Keratinocyte (primary cell): Measurements from ENCODE around the gene LRRC70. TPM values are rescaled to one million over a fixed set of nuclear protein-coding genes. Genes with fewer than 3 reads are reported as not detected.

Source experiments
- DNase-seq: peaks from one replicate; pipeline ENCODE4 v3.0.0-alpha.2; 2011; ENCODE audit warnings: low read depth, missing footprints, low spot score
- FAIRE-seq: peaks from 2 replicates; lab custom pipeline; 2011; peaks lifted over from hg19 to GRCh38; lab: Jason Lieb, UNC
- H2AFZ ChIP-seq: 2 replicates; pipeline ENCODE4 v1.6.0; 2012; ENCODE audit warnings: low read length, control low read depth, inconsistent platforms; ENCODE audit not compliant: control insufficient read depth
- H3K27ac ChIP-seq: 2 replicates; pipeline ENCODE4 v1.5.1; 2011; ENCODE audit warnings: low read length; ENCODE audit not compliant: control insufficient read depth, insufficient read depth
- H3K27me3 ChIP-seq: 3 replicates; pipeline ENCODE4 v1.6.0; 2011; ENCODE audit warnings: low read length; ENCODE audit not compliant: control insufficient read depth, insufficient read depth; ENCODE audit errors: extremely low read depth
- H3K36me3 ChIP-seq, 2 experiments: 2 replicates in 1 of 2; 3 replicates in 1 of 2; pipeline ENCODE4 v1.5.1; 2011; ENCODE audit warnings: low read length in 2 of 2, mild to moderate bottlenecking in 1 of 2; ENCODE audit not compliant: control insufficient read depth in 2 of 2, insufficient read depth in 2 of 2; ENCODE audit errors: extremely low read depth in 1 of 2
- H3K4me1 ChIP-seq: 3 replicates; pipeline ENCODE4 v1.5.1; 2011; ENCODE audit warnings: low read length; ENCODE audit not compliant: control insufficient read depth, insufficient read depth; ENCODE audit errors: extremely low read depth
- H3K4me2 ChIP-seq: 3 replicates; pipeline ENCODE4 v1.6.0; 2011; ENCODE audit warnings: low read depth, low read length; ENCODE audit not compliant: control insufficient read depth, insufficient read depth; ENCODE audit errors: extremely low read depth
- H3K4me3 ChIP-seq, 3 experiments: fragments of 200-600 bp in 1 of 3; sonication (generic) in 1 of 3; 2 replicates in 2 of 3; 3 replicates in 1 of 3; pipeline ENCODE4 v1.5.1; 2011 to 2016; ENCODE audit warnings: low read length in 3 of 3, mild to moderate bottlenecking in 3 of 3, control low read depth in 2 of 3, inconsistent platforms in 1 of 3, low read depth in 1 of 3, mixed read lengths in 1 of 3, mixed run types in 1 of 3, moderate library complexity in 1 of 3; ENCODE audit not compliant: control insufficient read depth in 2 of 3, insufficient read depth in 2 of 3; ENCODE audit errors: extremely low read depth in 1 of 3
- H3K79me2 ChIP-seq: 2 replicates; pipeline ENCODE4 v1.6.0; 2012; ENCODE audit warnings: low read length; ENCODE audit not compliant: control insufficient read depth, insufficient read depth
- H3K9ac ChIP-seq: 3 replicates; pipeline ENCODE4 v1.6.0; 2011; ENCODE audit warnings: low read length; ENCODE audit not compliant: control insufficient read depth, insufficient read depth; ENCODE audit errors: extremely low read depth
- H3K9me1 ChIP-seq: 3 replicates; pipeline ENCODE4 v1.6.0; 2011; ENCODE audit warnings: low read length; ENCODE audit not compliant: control insufficient read depth, insufficient read depth; ENCODE audit errors: extremely low read depth
- H3K9me3 ChIP-seq: 2 replicates; pipeline ENCODE4 v1.5.1; 2012; ENCODE audit warnings: low read depth, low read length; ENCODE audit not compliant: control insufficient read depth
- H4K20me1 ChIP-seq: 3 replicates; pipeline ENCODE4 v1.6.0; 2011; ENCODE audit warnings: low read length; ENCODE audit not compliant: control insufficient read depth, insufficient read depth; ENCODE audit errors: extremely low read depth
- CTCF ChIP-seq, 3 experiments: IDR thresholded peaks in 1 of 3; conservative IDR thresholded peaks in 1 of 3; optimal IDR thresholded peaks in 1 of 3; 2 replicates in 2 of 3; 3 replicates in 1 of 3; pipeline versions ENCODE3 to v1.5.1; 2011; ENCODE audit warnings: low read length in 3 of 3, mild to moderate bottlenecking in 3 of 3, moderate library complexity in 2 of 3, control low read depth in 1 of 3, inconsistent platforms in 1 of 3; ENCODE audit not compliant: insufficient read depth in 2 of 3; ENCODE audit errors: extremely low read depth in 1 of 3
- EZH2 ChIP-seq: IDR thresholded peaks from one replicate; pipeline ENCODE4 v1.6.1; 2012; ENCODE audit warnings: inconsistent platforms, mild to moderate bottlenecking, low read length, moderate library complexity
- dilution Hi-C: fragments of 300-500 bp; cut with MboI; formaldehyde crosslinking; loops from one replicate; pipeline ENCODE4 v1.7.0; 2020; ENCODE audit warnings: low sequenced_read_pairs; ENCODE audit not compliant: extremely low pct_ligation_motif_present
- polyA plus RNA-seq, 5 experiments: library from polyadenylated mRNA; depleted of rRNA in 3 of 5; stranded (reverse) in 3 of 5; stranded (forward) in 1 of 5; unstranded in 1 of 5; fragments of >200 nt; gene quantifications; 1 replicate in 1 of 5; 2 replicates in 3 of 5; 3 replicates in 1 of 5; pipeline versions ENCODE4 v1.2.1 to v1.2.3, GENCODE V29; 2011 to 2012; ENCODE audit warnings: missing spikeins in 2 of 5, low read depth in 1 of 5, low replicate concordance in 1 of 5

Gene LRRC70
- polyA plus RNA-seq, 1 donor (not counting 4 experiments of a cell fraction or from before 2014, with no cell fraction given): 0.34 TPM

- H3K79me2 ChIP-seq: no peaks in the 10 kb centered on the region
Observed at GRCh38 chr5:62584391-62584790, 5.8 kb downstream of the LRRC70 start.

GRCh38 chr5:62585306-62585705 is 6.7 kb downstream of the LRRC70 start:
- DNase-seq: no peak
- Histone ChIP-seq H3K79me2 (no peaks in the 10 kb centered on the region), H4K20me1 (no peaks in the 10 kb centered on the region), H3K4me2 (no peak overlapping the region), H3K36me3 (no peaks in the 10 kb centered on the region), H3K9me1 (no peaks in the 10 kb centered on the region), H3K27ac (no peak overlapping the region), H2AFZ (no peak overlapping the region), H3K9me3 (no peaks in the 10 kb centered on the region), H3K4me1 (no peaks in the 10 kb centered on the region), H3K27me3 (no peaks in the 10 kb centered on the region), H3K4me3 (no peak overlapping the region), H3K9ac (no peak overlapping the region)
- no peak for FAIRE-seq
- TF ChIP-seq CTCF (optimal IDR thresholded peaks at IDR 0.05 in 1 of 3, IDR thresholded peaks at IDR 0.05 in 1 of 3, conservative IDR thresholded peaks at IDR 0.05 in 1 of 3; ENCODE audit: extremely low read depth in 1 of 3, insufficient read depth in 2 of 3, low read length in 3 of 3) (no peak), EZH2 (no peak)
- dilution Hi-C loops: no loop called here

More at GRCh38 chr5:62584391-62584790, 5.8 kb downstream of the LRRC70 start:
- Histone ChIP-seq H3K27me3 (no peaks in the 10 kb centered on the region), H3K9me1 (no peaks in the 10 kb centered on the region), H2AFZ (no peak overlapping the region), H3K4me1 (no peaks in the 10 kb centered on the region), H3K27ac (no peak overlapping the region), H4K20me1 (no peaks in the 10 kb centered on the region), H3K36me3 (no peaks in the 10 kb centered on the region), H3K9ac (no peak overlapping the region), H3K4me3 (no peak overlapping the region), H3K9me3 (no peaks in the 10 kb centered on the region), H3K4me2 (no peak overlapping the region)
- dilution Hi-C loops: no loop called here
- TF ChIP-seq EZH2 (no peak), CTCF (optimal IDR thresholded peaks at IDR 0.05 in 1 of 3, IDR thresholded peaks at IDR 0.05 in 1 of 3, conservative IDR thresholded peaks at IDR 0.05 in 1 of 3; ENCODE audit: extremely low read depth in 1 of 3, insufficient read depth in 2 of 3, low read length in 3 of 3) (no peak)
- DNase-seq: no peak
- FAIRE-seq: no peak
